HT-29 (cell line): ENCODE measurements around the gene MTERF1. TPM values are rescaled to one million over a fixed set of nuclear protein-coding genes. Genes with fewer than 3 reads are reported as not detected.
"Not testable (repeated sequence)": the region's sequence is repeated elsewhere in the genome, so short reads cannot be mapped to it uniquely, and the experiment has no call there.

Experiments
- DNase-seq: peaks from one replicate; pipeline ENCODE4 v3.0.0-alpha.2; 2015; ENCODE audit warnings: low spot score
- total RNA-seq: library from RNA; depleted of rRNA; stranded (reverse); fragments of >200 nt; shearing (Covaris generic); gene quantifications from 2 replicates; pipeline ENCODE4 v1.2.3, GENCODE V29; 2014; rRNA removed

MTERF1 gene, protein sequence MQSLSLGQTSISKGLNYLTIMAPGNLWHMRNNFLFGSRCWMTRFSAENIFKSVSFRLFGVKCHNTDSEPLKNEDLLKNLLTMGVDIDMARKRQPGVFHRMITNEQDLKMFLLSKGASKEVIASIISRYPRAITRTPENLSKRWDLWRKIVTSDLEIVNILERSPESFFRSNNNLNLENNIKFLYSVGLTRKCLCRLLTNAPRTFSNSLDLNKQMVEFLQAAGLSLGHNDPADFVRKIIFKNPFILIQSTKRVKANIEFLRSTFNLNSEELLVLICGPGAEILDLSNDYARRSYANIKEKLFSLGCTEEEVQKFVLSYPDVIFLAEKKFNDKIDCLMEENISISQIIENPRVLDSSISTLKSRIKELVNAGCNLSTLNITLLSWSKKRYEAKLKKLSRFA
- 6.3 and 6.8 TPM in 2 replicates for total RNA-seq

DNA sequence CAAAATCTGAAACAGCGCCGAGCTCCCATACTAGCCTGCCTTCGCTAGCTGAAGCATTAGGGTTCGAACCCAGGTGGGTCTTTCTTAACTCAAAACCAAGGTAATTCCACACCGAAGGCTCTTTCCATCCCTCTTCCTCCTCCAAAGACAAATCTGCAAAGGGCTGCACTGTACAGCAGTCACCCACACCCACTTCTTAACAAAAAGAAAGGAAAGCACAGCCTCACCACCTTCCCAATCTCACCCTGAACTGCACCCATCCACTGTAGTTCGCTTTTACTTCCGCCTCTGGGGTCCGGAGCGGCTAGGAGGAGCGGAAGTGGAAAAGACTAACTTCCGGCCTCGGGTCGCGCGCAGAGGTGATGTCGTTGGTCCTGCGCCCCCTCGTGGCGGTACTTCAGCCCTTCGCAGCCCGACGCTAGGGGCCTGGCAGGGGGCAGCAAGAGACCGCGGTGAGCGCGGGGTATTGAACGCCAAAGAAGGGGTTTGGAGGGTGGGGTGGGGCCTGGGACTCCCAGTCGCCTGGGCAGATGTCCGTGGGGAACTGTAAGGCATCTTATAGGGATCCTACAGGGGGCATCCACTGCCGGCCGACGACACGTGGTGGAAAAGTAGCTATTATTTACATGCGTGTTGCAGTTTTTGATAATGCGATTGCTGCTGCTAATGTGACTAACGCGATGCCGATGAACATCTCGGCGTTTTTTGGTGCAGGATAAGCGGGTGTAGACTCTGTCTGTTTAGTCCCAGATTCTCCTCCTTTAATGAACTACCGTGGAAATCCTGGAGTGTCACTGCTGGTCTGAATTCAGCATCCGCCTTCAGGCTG, at the start of gene MTERF1:
Gene MTERF1 (minus strand): TSS at position 290 of the 829 bp plus-strand sequence. CDS start 619 bp downstream, outside the sequence.
- peak; percentile 96 for DNase-seq

DNA sequence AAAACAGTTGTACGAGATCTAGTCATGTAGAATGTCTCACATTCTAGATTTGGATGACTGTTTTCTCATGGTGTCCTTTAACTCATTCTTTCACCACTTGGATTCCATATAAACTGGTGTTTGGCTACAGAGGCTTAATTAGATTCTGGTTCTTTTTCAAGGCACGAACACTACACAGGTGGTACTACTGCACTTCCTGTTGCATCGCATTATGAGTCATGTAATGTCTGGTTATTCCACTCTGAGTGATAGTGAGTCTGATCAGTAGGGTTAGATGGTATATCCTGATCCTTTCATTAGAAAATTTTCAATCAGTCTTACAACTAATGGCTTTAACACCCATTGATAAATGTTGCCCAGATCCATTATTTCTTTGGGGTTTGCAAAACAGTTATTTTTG, 49.0 kb upstream of the MTERF1 start:
- DNase-seq, result peak; percentile 43

DNA sequence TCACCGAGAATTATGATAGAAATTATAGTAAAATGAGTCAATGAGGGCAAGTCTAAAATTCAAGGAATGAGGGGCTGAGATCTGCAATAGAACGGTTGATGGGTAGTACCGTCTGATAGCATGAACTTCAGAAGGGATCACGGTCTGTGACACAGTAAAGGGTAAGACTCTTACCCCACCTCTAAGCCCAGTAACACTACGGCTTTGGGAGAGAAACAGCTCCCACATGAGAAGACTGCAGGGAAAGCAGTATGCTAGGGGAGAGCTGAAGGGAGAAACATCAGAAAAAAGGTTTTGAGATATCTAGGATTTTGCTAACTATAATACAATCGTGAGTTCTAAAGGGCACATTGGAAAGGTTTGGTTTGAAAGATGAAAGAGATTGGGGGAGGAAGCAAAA, 47.4 kb upstream of the MTERF1 start:
- no peak for DNase-seq

DNA sequence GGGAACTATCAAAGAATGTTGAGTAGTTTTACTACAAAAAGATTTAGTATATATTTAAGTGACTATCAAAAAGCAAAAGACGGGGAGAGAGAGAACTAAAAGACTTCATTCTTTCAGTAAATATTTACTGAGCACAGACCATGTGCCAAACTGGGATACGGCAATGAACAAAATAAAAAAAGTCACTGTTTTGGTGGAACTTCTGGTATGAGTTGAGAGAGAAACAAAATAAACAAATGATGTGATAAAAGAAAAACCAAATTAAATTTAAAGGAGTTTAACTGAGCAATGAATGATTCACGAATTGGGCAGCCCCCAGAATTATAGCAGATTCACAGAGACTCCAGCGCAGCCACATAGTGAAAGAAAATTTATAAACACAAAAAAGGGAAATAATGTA, 42.4 kb upstream of the MTERF1 start:
- DNase-seq, result no peak

DNA sequence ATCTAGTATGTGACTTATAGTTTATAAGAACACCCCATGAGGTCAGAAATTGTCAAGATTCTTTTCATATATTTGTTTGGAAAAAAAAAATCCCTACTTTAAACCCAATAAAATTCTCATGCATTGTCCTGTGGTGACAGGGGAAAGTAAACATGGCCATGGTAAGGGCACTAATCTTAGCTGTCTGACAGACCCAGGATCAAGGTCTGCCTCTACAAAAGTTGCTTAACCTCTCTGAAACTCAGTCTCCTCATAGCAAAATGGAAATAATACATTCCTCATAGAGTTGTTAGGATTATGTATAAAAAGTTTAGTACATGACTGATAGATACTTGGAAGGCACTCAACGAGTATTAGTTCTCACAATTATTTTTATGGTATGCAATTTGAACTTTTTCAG, 37.9 kb upstream of the MTERF1 start:
- DNase-seq, result no peak

DNA sequence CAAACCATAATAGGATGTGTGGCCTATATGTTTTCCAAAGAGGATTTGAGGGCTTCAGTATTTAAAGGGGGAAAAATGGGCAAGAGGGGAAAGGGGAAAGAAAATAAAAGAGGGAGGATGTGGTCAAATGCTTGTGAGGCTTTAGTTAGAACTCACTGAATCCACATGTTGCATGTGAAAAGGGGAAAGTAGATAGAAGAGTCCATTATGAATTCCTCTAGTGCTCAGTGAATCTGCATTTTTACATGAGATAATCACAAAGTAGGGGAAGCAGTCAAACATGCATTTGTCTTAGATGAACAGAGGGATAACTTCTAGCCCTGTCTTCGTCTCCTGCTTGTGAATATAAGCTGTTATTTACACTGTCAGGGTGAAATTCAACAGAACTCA, 35.5 kb upstream of the MTERF1 start:
- DNase-seq, result no peak

DNA sequence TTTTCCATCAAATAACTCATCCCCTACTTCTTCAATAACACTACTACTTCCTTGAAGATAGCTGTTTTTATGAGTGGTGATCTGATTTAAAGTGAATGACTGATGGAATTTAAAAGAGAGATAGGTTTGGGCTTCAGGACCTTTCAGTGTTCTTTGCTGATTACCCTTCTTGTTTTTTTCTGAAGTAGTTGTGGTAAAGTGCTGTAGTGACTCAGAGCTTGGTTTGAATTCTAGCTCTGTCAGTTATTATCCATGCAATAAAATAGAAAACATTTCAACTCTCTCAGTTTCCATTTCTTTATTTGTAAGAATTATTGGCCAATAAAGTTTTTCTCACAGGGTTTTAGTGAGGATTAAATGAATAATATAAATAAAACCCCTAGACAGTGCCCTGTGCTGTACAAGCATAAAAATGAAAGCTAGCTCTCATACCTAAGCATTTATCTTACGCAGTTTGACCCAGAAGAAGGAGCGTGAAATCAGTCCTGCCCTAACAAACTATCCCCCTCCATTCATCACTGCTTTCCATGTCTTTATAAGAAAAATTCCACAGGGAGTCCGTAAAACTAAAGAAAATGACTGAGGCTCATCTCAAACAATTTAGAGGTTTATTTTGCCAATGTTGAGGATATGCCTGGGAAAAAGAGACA, 35.0 kb upstream of the MTERF1 start:
- DNase-seq, result no peak

DNA sequence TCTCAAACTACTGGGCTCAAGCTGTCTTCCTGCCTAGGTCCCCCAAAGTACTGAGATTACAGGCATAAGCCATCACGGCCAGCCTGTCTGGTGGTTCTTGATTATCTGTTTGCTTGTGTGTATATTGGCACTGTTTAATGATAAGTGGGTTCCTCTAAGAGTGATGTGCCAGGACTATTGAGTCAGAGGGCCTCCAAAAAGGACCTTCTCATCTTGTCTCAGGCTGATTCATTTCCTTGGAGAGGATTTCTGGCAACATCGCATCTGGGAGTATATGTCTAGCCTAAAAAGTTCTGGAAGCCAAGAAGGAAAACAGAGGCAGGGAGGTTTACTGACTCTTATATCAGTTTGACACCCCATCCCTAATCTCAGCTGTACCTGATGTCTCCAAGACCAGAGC, 33.1 kb upstream of the MTERF1 start:
- DNase-seq, result no peak

DNA sequence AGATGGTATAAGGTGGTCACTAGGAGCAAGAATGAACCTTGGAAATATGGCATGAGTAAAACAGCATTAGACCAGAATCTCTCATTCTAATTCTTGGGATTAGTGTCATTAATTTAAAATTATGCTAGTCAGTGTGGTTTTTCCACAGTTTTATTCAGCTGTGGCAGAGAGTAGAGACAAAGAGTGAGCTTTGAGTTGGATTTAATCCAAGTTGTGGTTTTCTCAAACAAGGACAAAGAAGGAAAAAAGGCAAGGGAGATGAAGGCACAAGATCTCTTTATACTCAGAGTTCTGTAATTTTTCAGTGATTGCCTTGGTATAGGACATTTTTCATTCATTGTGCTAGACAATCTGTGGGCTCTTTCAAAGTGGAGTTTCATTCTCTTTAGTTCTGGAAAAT, 32.0 kb upstream of the MTERF1 start:
- DNase-seq, result no peak

DNA sequence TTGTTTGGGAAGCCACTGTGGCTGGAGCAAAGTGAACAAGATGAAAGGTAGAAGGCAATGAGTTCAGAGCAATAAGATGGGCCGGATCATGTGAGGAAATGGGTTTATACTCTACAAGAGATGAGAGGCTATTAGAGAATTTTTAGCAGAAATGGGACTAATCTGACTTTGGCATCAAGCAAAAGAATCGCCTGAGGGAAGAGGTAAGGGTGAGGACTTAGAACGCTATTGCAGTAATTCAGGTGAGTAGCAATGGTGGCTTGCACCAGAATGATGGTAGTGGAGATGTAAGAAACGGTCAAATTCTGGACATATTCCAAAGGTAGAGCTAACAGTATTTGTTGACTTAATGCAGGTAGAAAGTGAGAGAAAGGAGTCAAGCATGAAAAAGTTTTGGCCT, 30.6 kb upstream of the MTERF1 start:
- no peak for DNase-seq

DNA sequence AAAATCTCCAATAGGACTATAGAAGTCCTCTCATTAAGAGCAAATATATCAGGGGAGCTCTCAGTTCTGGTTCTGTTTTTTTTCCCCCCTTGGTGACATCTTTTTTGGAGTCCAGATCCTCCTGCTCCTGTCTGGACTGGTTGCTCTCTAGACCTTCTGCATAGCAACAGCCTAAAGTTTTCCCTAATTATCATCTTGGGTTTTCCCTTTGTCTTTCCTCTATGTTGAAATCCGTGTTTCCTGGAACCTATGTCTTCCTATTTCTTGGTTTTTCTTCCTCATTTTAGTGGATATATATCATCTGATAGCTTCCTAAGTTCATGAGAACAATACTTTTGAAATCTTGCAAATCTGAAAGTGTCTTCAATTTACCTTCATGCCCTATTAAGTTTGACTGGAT, 29.7 kb upstream of the MTERF1 start:
- DNase-seq, result no peak

DNA sequence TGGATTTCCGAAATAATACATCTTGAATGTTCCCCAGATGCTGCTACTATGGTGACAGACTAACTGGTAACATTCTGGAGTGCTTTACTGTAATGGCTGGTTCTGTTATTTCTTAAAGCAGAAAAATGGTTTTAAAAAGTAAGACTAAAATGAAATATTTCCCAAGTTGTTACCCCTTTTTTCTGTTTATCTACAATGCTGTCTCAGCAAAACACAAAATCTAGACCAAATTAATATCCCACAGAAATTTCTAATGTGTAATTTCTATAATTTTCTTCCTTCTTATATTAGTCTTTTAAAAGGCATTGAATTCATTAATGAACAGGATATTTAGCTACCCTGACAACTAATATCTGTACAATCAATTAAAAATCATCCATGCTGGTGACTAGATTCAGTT, 19.1 kb upstream of the MTERF1 start:
- no peak for DNase-seq

DNA sequence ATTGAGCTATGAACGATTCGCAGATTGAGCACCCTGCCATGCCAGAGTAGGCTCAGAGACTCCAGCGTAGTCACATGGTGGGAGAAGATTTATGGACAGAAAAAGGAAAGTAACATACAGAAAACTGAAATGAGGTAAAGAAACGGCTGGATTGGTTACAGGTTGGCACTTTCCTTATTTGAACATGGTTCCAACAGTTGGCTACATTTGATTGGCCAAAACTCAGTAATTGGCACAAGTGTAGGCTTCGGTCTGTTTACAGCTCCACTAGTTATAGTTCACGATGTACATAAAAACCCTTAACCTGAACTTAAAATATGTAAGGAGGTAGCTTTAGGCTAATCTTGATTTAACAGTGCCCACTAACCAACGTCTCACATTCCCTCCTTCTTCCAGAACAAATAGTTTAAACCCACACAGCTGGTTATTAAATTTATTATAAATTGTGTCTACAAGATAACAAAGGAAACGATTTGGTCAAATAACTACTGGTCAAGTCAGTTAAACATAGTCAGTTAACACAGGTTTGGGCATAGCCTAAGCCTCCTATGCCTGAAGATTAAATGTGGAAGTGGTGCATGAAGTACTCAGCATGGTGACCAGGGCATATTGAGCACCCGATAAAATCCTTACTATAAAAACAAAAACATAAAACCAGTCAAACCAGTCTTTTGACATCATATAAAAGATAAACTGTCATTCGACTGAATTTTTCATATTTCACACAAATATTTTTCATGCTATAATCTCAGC, 17.9 kb upstream of the MTERF1 start:
- no peak for DNase-seq

DNA sequence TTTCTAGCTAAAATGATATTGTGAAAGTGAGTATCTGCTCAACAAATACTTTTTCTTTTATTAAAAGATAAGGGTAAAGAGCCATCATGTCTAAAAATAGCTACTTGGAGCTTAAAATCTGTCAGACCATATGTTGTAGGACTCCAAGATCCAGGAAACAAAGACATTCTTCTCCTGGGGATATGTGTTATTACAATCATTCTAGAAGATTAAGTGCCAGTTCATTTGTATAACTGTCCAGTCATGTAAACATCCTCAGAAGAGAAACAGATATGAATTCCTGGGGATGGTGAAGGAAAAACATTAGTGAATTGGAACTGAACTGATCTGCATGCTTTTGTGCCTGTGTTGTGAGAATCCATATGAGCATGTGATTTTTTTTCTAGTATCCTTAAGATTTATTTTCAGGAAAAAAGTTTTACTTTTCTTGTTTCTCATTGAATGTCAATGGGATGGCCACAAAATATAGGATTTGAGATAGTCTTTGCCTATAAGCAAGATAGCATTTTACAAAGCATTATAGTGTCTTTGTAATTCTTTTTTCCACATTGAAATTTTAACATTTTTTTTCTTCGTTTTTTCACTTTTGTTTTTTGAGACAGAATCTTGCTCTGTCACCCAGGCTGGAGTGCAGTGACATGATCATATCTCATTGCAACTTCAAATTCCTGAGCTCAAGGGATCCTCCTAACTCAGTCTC, 14.4 kb upstream of the MTERF1 start:
- no peak for DNase-seq

DNA sequence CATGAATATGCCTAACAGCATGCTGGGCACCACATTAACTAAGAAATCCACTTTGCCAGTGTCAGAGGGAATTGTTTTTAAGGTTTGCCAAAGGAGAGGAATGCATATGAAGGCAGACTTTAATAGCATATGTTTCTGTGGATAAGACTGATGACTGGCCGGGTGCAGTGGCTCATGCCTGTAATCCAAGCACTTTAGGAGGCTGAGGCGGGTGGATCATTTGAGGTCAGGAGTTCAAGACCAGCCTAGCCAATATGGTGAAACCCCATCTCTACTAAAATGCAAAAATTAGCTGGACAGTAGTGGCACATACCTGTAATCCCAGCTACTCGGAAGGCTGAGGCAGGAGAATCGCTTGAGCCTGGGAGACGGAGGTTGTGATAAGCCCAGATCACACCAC, 13.2 kb upstream of the MTERF1 start:
- not testable (repeated sequence) for DNase-seq

DNA sequence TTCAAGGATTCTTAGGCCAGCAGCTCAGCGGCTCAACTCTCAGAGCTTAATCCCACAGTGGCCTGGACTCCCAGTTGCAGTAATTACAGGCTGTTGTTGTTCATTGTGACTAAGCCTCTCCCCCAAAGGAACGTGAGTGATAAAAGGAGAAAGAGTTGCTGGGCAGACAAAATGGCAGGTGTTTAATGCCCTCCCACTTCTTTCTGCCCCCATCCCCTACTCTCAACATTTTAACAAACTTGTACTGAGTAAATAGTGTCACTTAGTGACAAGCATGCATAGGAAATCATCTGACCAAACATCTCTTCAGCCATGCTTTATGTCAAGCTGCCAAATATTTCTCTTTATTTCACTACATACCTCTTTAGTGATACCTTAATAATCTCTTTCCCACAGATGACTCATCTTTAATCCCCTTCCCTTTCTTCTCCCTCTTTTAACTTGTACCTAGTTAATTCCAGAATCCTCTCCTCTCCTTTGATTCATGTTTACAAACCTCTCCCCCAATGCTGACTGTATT, 12.4 kb upstream of the MTERF1 start:
- DNase-seq, result no peak

DNA sequence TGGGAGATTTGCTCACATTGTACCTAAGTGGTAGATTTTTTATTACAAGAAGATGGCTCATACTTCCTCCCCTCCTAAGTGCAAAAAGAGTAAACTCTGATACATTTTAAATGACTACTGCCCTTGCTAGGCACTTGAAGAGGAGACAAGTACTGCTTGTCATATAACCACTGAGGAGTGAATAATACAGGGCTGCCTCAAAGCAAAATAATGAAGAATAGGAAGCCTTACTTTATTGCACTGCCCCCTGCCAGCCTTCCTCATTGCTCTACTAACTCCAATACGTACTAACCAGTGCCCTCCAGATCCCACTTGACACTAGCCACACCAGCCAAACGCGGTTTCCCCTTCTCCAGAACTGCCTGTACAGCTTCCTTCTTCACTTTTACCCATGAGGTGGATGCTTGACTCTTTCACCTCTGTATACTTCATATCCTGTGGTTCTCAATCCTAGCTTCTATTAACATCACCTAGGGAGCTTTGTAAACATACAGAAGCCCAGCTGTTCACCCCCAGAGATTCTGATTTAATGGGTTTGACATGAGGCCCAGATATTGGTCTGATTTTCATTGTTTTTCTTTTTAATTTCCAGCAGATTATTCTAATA, 11.7 kb upstream of the MTERF1 start:
- no peak for DNase-seq

DNA sequence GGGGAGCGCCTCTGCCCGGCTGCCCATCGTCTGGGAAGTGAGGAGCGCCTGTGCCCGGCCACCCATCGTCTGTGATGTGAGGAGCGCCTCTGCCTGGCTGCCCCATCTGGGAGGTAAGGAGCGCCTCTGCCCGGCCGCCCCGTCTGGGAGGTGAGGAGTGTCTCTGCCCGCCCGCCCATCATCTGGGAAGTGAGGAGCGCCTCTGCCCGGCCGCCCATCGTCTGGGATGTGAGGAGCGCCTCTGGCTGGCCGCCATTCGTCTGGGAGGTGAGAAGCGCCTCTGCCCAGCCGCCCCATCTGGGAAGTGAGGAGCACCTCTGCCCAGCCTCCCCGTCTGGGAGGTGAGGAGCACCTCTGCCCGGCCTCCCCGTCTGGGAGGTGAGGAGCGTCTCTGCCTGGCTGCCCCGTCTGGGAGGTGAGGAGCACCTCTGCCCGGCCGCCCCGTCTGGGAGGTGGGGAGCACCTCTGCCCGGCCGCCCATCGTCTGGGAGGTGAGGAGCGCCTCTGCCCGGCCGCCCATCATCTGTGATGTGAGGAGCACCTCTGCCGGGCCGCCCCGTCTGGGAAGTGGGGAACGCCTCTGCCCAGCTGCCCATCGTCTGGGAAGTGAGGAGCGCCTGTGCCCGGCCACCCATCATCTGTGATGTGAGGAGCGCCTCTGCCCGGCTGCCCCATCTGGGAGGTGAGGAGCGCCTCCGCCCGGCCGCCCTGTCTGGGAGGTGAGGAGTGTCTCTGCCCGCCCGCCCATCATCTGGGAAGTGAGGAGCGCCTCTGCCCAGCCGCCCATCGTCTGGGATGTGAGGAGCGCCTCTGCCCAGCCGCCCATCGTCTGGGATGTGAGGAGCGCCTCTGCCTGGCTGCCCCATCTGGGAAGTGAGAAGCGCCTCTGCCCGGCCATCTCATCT, 8.0 kb upstream of the MTERF1 start:
- not testable (repeated sequence) for DNase-seq
